Esophagus muscularis mucosa (tissue), 3 donors: ENCODE measurements around the gene CDK19.

Experiments used
- POLR2A ChIP-seq: fragments of 450-650 bp; IDR thresholded peaks from one replicate; pipeline ENCODE4 v1.6.1; 2017; ENCODE audit warnings: antibody characterized with exemption, moderate library complexity, mild to moderate bottlenecking, low read depth
- POLR2AphosphoS5 ChIP-seq, 2 donors: sonication (generic); formaldehyde crosslinking; IDR thresholded peaks; one replicate each; pipeline ENCODE4 v1.6.1; 2017; ENCODE audit warnings: antibody characterized with exemption in 2 of 2
- TF ChIP-seq, protein P1 (sequence below), 3 experiments: fragments of 200-600 bp in 2 of 3; fragments of 450-650 bp in 1 of 3; sonication (generic) in 2 of 3; IDR thresholded peaks; one replicate each; pipeline ENCODE4 v1.5.1; 2017 to 2019; ENCODE audit warnings: antibody characterized with exemption in 3 of 3, mild to moderate bottlenecking in 2 of 3, moderate library complexity in 1 of 3

DNA sequence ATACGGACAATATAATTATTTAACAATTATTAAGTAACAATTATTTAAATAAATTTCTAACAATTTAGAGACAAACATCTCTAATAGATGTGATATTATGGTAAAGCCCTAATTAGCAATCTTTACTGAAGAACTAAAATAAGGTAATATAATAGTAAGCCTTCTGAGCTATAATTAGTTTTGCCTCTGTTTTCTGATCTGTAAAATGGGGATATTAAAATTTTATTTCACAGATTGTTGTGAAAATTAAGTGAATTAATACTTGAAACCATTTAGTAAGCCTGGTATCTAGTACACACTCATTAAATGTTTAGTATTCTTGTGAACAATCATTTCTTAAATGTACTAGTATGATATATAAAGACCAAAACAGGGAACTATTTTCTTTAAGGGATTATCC lies 70.3 kb downstream of the CDK19 start:
- no peak for TF ChIP-seq POLR2A
- no peak for TF ChIP-seq POLR2AphosphoS5 (IDR thresholded peaks at IDR 0.05)
- TF ChIP-seq, protein P1, sequence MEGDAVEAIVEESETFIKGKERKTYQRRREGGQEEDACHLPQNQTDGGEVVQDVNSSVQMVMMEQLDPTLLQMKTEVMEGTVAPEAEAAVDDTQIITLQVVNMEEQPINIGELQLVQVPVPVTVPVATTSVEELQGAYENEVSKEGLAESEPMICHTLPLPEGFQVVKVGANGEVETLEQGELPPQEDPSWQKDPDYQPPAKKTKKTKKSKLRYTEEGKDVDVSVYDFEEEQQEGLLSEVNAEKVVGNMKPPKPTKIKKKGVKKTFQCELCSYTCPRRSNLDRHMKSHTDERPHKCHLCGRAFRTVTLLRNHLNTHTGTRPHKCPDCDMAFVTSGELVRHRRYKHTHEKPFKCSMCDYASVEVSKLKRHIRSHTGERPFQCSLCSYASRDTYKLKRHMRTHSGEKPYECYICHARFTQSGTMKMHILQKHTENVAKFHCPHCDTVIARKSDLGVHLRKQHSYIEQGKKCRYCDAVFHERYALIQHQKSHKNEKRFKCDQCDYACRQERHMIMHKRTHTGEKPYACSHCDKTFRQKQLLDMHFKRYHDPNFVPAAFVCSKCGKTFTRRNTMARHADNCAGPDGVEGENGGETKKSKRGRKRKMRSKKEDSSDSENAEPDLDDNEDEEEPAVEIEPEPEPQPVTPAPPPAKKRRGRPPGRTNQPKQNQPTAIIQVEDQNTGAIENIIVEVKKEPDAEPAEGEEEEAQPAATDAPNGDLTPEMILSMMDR (IDR thresholded peaks at IDR 0.05): no peak
